Heart left ventricle (tissue), 13 donors: ENCODE measurements around the gene E2F3.

Experiments used
- CTCF ChIP-seq, 12 donors: fragments of 200-600 bp; sonication (generic) in 4 of 12; IDR thresholded peaks; one replicate each; pipeline versions ENCODE4 v1.5.0 to v1.8.0; 2018 to 2022; ENCODE audit warnings: antibody characterized with exemption in 12 of 12, mild to moderate bottlenecking in 5 of 12
- POLR2A ChIP-seq, 2 donors: fragments of 450-650 bp; IDR thresholded peaks; one replicate each; pipeline ENCODE4 v1.6.1; 2017; ENCODE audit warnings: antibody characterized with exemption in 2 of 2, mild to moderate bottlenecking in 2 of 2, moderate library complexity in 2 of 2
- donor health status: ischemic (EF 13 %, LVEDD 7.1; RV severe dilation, severe dysfunction).
- donor health status: DM: no; HTN: yes; CAD: no.
- donor health status: DM: no; HTN: no; CAD: no.
- donor health status: ischemic (EF 25% LVEDD 6.9; RV normal size, moderate dysfunction).
- donor health status: ischemic (EF 25% LVEDD 5.7; RV mildly dilated, moderate dysfunction).
- donor health status: ischemic (EF 35%, LVEDD 5.7; RV mildly dilated, moderate dysfunction).
- donor health status: nonischemic (EF 11% LVEDD 7.7; RV severe dilation, severe dysfunction).
- donor health status: DM: yes; HTN: yes; CAD: no.
- donor health status: PGD.
- donor health status: ischemic (EF 29% LVEDD 5.4; RV normal size, mild dysfunction).
- donor health status: nonischemic (EF 23%, LVEDD 6.1; RV moderate dilation, normal function).

GRCh38 chr6:20365456-20365855 lies 36.2 kb upstream of the E2F3 start:
- TF ChIP-seq POLR2A (IDR thresholded peaks at IDR 0.05): no peak
- TF ChIP-seq CTCF (IDR thresholded peaks at IDR 0.05): no peak
